Glomerular visceral epithelial cell (primary cell): ENCODE results near the gene GDPD3.
A peak's percentile ranks its signal among the peaks of the same experiment; 100 is the strongest.
"Not testable (repeated sequence)": the region's sequence is repeated elsewhere in the genome, so short reads cannot be mapped to it uniquely, and the experiment has no call there.

Experiments used
- DNase-seq: peaks from one replicate; pipeline ENCODE4 v3.0.0-alpha.2; 2016; ENCODE audit errors: extremely low spot score

The GDPD3 gene, protein sequence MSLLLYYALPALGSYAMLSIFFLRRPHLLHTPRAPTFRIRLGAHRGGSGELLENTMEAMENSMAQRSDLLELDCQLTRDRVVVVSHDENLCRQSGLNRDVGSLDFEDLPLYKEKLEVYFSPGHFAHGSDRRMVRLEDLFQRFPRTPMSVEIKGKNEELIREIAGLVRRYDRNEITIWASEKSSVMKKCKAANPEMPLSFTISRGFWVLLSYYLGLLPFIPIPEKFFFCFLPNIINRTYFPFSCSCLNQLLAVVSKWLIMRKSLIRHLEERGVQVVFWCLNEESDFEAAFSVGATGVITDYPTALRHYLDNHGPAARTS

GRCh38 chr16:30113031-30113710 is at the start of gene GDPD3:
Gene GDPD3 (minus strand): TSS chr16:30113537. CDS start chr16:30113478, 59 bp downstream.
- peak; percentile 35 for DNase-seq

- DNase-seq = no peak
Measured at GRCh38 chr16:30157214-30157613, 43.9 kb upstream of the GDPD3 start.

DNA sequence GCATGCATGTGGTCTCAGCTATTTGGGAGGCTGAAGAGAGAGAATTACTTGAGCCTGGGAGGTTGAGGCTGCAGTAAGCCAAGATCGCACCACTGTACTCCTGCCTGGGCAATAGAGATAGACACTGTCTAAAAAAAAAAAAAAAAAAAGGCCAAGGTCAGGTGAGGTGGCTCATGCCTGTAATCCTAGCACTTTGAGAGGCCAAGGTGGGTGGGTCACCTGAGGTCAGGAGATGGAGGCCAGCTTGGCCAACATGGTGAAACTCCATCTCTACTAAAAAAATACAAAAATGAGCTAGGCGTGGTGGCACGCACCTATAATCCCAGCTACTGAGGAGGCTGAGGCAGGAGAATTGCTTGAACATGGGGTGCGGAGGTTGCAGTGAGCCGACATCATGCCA is 41.9 kb upstream of the GDPD3 start:
- DNase-seq = no peak

GRCh38 chr16:30152517-30152916 is 39.2 kb upstream of the GDPD3 start:
- no peak for DNase-seq

GRCh38 chr16:30151091-30151490 is 37.8 kb upstream of the GDPD3 start:
- no peak for DNase-seq

DNA sequence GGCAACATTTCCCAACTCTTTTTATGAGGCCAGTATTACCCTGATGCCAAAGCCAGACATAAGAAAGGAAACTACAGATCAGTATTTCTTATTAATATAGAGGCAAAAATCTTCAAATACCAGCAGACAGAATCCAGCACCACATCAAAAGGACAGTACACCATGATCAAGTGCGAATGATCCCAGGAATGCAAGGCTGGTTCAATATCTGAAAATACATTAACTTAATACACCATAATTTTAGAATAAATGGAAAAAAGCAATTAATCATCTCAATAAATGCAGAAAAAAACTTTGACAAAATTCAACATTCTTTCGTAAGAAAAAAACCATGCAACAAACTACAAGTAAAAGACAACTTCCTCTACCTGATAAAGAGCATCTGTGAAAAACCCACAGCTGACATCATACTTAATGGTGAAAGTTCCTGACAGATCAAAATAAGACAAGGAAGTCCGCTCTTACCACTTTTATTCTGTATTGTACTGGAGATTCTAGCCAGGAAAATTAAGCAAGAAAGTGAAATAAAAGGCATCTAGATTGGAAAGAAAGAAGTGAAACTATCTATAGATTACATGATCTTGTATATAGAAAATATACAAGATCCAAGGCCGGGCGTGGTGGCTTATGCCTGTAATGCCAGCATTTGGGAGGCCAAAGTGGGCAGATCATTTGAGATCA is 36.1 kb upstream of the GDPD3 start:
- DNase-seq = no peak

DNA sequence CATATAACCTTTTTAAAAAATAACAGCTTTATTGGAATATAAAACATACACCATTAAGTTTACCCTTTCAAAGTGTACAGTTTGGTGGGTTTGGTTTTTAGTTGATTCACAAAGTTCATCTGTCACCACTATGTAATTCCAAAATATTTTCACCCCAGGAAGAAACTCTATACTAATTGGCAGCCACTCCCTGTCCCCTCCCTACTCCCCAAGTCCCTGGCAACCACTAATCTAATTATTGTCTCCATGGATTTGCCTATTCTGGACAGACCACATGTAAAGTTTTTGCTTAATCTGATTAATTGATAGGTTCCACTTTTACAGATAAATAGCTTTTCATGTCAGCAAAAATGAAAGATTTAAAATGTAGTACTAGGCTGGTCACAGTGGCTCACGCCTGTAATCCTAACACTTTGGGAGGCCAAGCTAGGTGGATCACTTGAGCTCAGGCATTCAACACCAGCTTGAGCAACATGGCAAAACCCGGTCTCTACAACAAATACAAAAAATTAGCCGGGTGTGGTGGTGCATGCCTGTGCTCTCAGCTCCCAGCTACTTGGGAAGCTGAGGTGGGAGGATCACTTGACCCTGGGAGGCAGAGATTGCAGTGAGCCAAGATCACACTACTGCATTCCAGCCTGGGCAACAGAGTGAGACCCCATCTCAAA is 34.6 kb upstream of the GDPD3 start:
- DNase-seq = no peak

DNA sequence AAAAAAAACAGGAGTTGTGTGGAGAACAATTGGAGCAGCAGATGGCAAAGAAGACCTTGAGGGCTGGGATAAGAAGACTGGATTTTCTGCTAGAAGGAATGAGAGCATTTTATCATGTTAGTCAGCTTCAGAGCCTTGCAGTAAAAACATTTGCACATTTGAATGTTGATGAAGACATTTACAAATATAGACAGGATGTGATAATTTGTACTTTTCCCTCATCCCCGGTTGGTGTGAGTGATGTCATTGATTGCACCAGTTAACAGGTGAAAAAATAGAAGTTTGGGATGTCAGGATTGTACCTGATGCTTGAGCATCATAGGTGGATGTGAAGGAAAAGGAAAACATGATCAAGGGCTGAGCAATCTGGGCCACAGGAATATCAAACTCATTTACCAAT is 32.3 kb upstream of the GDPD3 start:
- DNase-seq = no peak

- DNase-seq = no peak
Measured at GRCh38 chr16:30144917-30145316, 31.6 kb upstream of the GDPD3 start.

- no peak for DNase-seq
Measured at GRCh38 chr16:30144017-30144416, 30.7 kb upstream of the GDPD3 start.

DNA sequence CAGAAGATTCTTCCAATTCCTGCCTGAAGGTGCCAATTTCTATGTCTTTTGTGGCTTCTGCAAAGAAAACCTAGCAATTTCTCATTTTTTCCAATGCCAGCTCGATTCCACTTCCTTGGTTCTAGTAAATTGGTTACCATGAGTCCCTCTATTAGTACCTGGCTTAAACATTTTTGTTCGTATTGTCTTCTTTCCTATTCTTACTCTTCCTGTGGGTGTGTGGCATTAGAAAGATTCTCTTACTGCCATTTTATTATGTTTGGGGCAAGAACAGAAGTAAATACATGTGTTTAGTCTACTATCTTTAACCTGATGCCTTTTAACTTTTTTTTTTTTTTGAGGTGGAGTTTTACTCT is 30.0 kb upstream of the GDPD3 start:
- no peak for DNase-seq

DNA sequence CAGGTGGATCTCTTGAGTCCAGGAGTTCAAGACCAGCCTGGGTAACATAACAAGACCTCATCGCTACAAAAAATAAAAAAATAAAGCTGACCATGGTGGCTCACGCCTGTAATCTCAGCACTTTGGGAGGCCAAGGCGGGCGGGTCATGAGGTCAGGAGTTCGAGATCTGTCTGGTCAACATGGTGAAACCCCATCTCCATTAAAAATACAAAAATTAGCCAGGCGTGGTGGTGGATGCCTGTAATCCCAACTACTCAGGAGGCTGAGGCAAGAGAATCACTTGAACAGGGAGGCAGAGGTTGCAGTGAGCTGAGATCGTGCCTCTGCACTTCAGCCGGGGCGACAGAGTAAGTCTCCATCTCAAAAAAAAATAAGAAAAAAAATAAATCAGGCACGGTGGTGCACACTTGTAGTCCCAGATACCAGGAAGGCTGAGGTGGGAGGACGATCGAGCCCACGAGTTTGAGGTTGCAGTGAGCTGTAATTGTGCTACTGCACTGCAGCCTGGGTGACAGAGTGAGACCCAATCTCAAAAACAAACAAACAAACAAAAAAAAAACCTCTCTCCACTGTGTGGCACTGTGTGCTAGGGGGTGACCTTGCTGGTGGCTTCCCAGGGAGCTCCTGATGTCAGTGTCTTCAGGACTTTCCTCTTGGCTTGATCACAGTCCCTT is 29.5 kb upstream of the GDPD3 start:
- DNase-seq = no peak

- DNase-seq = no peak
Measured at GRCh38 chr16:30141750-30142149, 28.4 kb upstream of the GDPD3 start.

GRCh38 chr16:30139583-30140481 is 26.5 kb upstream of the GDPD3 start:
- no peak for DNase-seq

GRCh38 chr16:30137897-30138296 is 24.6 kb upstream of the GDPD3 start:
- no peak for DNase-seq

- no peak for DNase-seq
Measured at GRCh38 chr16:30136971-30137605, 23.8 kb upstream of the GDPD3 start.

- no peak for DNase-seq
Measured at GRCh38 chr16:30132591-30132990, 19.3 kb upstream of the GDPD3 start.

GRCh38 chr16:30131869-30132475 is 18.6 kb upstream of the GDPD3 start:
- DNase-seq = no peak

- no peak for DNase-seq
Measured at GRCh38 chr16:30127993-30128392, 14.7 kb upstream of the GDPD3 start.

- DNase-seq = not testable (repeated sequence)
Measured at GRCh38 chr16:30125690-30126089, 12.4 kb upstream of the GDPD3 start.
